H1 (cell line): Measurements from ENCODE around the gene ACCSL. TPM values are rescaled to one million over a fixed set of nuclear protein-coding genes. Genes with fewer than 3 reads are reported as not detected.
A peak's percentile ranks its signal among the peaks of the same experiment; 100 is the strongest.

Experiments used
- CBX5 ChIP-seq: fragments of 300-800, 300-1000 bp; sonication (generic); IDR thresholded peaks from 2 replicates; pipeline ENCODE4 v1.7.1; 2016; ENCODE audit warnings: antibody characterized with exemption, low read length, low read depth
- CHD2 ChIP-seq: IDR thresholded peaks from 2 replicates; pipeline ENCODE4 v1.6.1; 2012; ENCODE audit warnings: low read length, improper control_type of control experiment
- CREB1 ChIP-seq: IDR thresholded peaks from 2 replicates; pipeline ENCODE4 v1.6.1; 2012; ENCODE audit warnings: inconsistent platforms
- CTBP2 ChIP-seq: IDR thresholded peaks from 2 replicates; pipeline ENCODE4 v1.7.0; 2011; ENCODE audit warnings: borderline replicate concordance, mild to moderate bottlenecking, moderate library complexity, mixed read lengths, low read length; ENCODE audit not compliant: insufficient read depth, insufficient read length
- GTF2F1 ChIP-seq: IDR thresholded peaks from 2 replicates; pipeline ENCODE4 v1.6.1; 2012; ENCODE audit warnings: low read depth, low read length, improper control_type of control experiment, borderline replicate concordance
- HDAC6 ChIP-seq: IDR thresholded peaks from one replicate; pipeline ENCODE4 v1.7.1; 2012; ENCODE audit warnings: low read depth, mild to moderate bottlenecking, inconsistent platforms, low read length, moderate library complexity
- KDM1A ChIP-seq: fragments of 200-600, 300-600 bp; sonication (generic); IDR thresholded peaks from 2 replicates; pipeline ENCODE4 v1.7.1; 2016; ENCODE audit warnings: mild to moderate bottlenecking, low read length, borderline replicate concordance
- KDM4A ChIP-seq: IDR thresholded peaks from one replicate; pipeline ENCODE4 v1.7.1; 2012; ENCODE audit warnings: low read depth, mild to moderate bottlenecking, moderate library complexity, low read length, inconsistent platforms; ENCODE audit not compliant: severe bottlenecking
- NANOG ChIP-seq: IDR thresholded peaks from 2 replicates; pipeline ENCODE4 v1.6.1; 2011; ENCODE audit warnings: low read length, low read depth, mild to moderate bottlenecking, inconsistent platforms; ENCODE audit not compliant: insufficient read depth, poor library complexity, severe bottlenecking
- PHF8 ChIP-seq: fragments of 200-600 bp; sonication (generic); conservative IDR thresholded peaks from 2 replicates; pipeline ENCODE4 v1.7.1; 2012; ENCODE audit warnings: low read depth, mild to moderate bottlenecking, inconsistent platforms, low read length, moderate library complexity
- POU5F1 ChIP-seq: IDR thresholded peaks from 2 replicates; pipeline ENCODE4 v1.6.1; 2011; ENCODE audit warnings: low read depth, mild to moderate bottlenecking, low read length, moderate library complexity
- RAD21 ChIP-seq, 2 experiments: IDR thresholded peaks in 1 of 2; conservative IDR thresholded peaks in 1 of 2; 2 replicates each; pipeline ENCODE4 v1.6.1; 2011; ENCODE audit warnings: low read depth in 2 of 2, low read length in 2 of 2, improper control_type of control experiment in 1 of 2, inconsistent platforms in 1 of 2, mild to moderate bottlenecking in 1 of 2, moderate library complexity in 1 of 2
- RBBP5 ChIP-seq: IDR thresholded peaks from 2 replicates; pipeline ENCODE4 v1.7.1; 2012; ENCODE audit warnings: low read depth, mild to moderate bottlenecking, inconsistent platforms, low read length, moderate library complexity, borderline replicate concordance
- SAP30 ChIP-seq: fragments of 300-600 bp; sonication (generic); IDR thresholded peaks from 2 replicates; pipeline ENCODE4 v1.7.1; 2012; ENCODE audit warnings: low read length, moderate library complexity, mild to moderate bottlenecking, inconsistent platforms; ENCODE audit not compliant: insufficient read depth, insufficient replicate concordance
- SP1 ChIP-seq: IDR thresholded peaks from 2 replicates; pipeline ENCODE4 v1.6.1; 2011; ENCODE audit warnings: low read depth, low read length
- TAF7 ChIP-seq: optimal IDR thresholded peaks from 2 replicates; pipeline ENCODE3; 2011; ENCODE audit warnings: low read depth, mild to moderate bottlenecking, inconsistent platforms, low read length, moderate library complexity, borderline replicate concordance
- TBP ChIP-seq: IDR thresholded peaks from 2 replicates; pipeline ENCODE4 v1.6.1; 2011; ENCODE audit warnings: low read depth, low read length, improper control_type of control experiment
- polyA plus RNA-seq, 7 experiments: library from polyadenylated mRNA; depleted of rRNA in 3 of 7; stranded (reverse) in 5 of 7; unstranded in 2 of 7; fragments of >200 nt in 5 of 7; fragments of 200-250 nt in 2 of 7; gene quantifications; 1 replicate in 5 of 7; 2 replicates in 1 of 7; 4 replicates in 1 of 7; pipeline versions ENCODE4 v1.2.1 to v1.2.3, GENCODE V29; 2011 to 2013; ENCODE audit warnings: missing spikeins in 2 of 7, mixed read lengths in 2 of 7
- total RNA-seq: library from RNA; stranded (reverse); fragmentation: NEBNext Ultra II Directional; extraction: Animal tissue kit (Norgen Biotek cat#: 25700); gene quantifications from 2 replicates; pipeline ENCODE4 v1.2.1, GENCODE V29; 2021
- TF ChIP-seq, protein P1 (sequence below): IDR thresholded peaks from 2 replicates; pipeline ENCODE4 v1.6.1; 2012; ENCODE audit warnings: low read length, inconsistent platforms
- TF ChIP-seq, protein P2 (sequence below): IDR thresholded peaks from 2 replicates; pipeline ENCODE4 v1.6.1; 2011; ENCODE audit warnings: low read length, improper control_type of control experiment

Gene ACCSL
- total and polyA plus RNA-seq, 2 of the 8 experiments (the other 6 are each of a cell fraction or from before 2014, with no cell fraction given), result not detected

DNA sequence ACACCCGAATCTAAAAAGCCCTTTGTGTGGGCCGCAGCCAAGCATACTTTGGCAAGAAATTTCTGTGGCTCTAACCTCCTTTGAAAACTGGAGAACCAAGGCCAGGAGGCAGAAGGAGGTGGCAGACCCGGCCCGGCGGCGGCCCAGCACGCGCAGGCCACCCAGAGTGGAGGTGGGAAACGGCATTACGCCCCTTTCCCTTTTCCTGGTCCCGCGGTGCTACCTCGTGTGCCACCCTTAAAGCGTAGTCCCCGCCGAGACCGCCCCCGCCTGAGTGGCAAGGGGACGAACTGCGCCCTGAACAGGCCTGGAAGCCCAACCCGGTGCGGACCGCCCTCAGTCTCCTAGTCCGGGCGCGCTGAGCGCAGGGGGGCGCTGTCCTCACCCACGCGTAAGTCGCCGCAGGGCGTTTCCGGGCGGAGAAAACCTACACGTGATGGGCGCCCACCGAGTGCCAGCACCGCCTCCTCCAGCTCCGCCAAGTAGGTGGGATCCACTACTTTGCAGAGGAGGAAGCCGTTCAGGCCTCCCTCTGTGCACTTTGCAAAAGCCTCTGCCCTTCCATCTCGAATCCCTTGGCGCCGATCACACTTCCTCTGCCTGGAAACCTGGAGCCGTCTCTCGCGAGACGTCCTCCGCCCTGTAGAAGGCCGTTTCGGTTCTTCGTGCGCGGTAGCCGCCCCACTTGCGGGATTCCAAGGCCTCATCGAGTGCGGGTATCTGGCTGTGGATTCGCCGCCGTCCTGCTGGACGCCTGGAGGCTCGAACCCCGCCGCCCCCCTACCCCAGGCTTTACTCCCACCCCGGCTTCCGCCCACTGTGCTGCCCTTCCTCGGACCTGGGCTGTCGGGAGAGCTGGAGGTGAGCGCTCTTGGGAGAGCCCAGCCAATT lies 18.3 kb downstream of the ACCSL start, which contains the start of gene ACCS (continued):
- TF ChIP-seq NANOG (no peak), PHF8 (peak; percentile 45; the same call in 1 of the 2 replicates), CREB1 (peak; percentile 71), CHD2 (peak; percentile 94), TAF7 (peak; percentile 38), KDM4A (peak; percentile 89), SAP30 (no peak), SP1 (0 out of 2 replicates have a peak, but pooled peaks have one; percentile 18), RBBP5 (peak; percentile 62; the same call in 1 of the 2 replicates), RAD21 (IDR thresholded peaks at IDR 0.05 in 1 of 2, conservative IDR thresholded peaks at IDR 0.05 in 1 of 2; ENCODE audit: low read depth in 2 of 2, low read length in 2 of 2) (peak; percentile 1 to 23; a peak in 1 of 4 replicates), GTF2F1 (no peak; the same call in 1 of the 2 replicates), CTBP2 (peak; percentile 43), KDM1A (peak; percentile 21; the same call in 1 of the 2 replicates), HDAC6 (no peak), TBP (no peak), POU5F1 (no peak), CBX5 (no peak)
- TF ChIP-seq, protein P1, sequence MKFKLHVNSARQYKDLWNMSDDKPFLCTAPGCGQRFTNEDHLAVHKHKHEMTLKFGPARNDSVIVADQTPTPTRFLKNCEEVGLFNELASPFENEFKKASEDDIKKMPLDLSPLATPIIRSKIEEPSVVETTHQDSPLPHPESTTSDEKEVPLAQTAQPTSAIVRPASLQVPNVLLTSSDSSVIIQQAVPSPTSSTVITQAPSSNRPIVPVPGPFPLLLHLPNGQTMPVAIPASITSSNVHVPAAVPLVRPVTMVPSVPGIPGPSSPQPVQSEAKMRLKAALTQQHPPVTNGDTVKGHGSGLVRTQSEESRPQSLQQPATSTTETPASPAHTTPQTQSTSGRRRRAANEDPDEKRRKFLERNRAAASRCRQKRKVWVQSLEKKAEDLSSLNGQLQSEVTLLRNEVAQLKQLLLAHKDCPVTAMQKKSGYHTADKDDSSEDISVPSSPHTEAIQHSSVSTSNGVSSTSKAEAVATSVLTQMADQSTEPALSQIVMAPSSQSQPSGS, result peak; percentile 12; the same call in 1 of the 2 replicates
- TF ChIP-seq, protein P2, sequence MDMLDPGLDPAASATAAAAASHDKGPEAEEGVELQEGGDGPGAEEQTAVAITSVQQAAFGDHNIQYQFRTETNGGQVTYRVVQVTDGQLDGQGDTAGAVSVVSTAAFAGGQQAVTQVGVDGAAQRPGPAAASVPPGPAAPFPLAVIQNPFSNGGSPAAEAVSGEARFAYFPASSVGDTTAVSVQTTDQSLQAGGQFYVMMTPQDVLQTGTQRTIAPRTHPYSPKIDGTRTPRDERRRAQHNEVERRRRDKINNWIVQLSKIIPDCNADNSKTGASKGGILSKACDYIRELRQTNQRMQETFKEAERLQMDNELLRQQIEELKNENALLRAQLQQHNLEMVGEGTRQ, result peak; percentile 75
